ENCODE results near the gene RPL14.

The RPL14 gene

DNA sequence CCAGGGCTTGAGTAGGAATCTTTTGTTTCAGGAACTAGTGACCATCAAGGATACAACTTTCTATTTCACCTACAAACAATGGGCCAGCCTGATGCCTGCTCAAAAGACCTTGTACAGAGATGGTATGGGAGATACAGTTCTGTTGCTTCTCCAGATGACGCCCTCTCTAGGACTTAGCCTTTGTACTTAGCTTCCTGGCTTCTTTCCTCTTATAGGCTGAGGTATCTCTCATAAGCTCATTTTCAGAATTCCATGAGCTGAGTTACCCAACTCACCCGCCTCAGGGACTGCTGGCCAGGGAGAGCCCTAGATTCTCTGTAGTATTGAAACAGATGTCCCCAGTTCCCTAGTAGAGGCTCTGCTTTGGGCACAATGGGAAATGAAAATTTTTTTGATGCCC, 40.1 kb downstream of the RPL14 start:
- no peak for DNase-seq (ENCODE audit: low spot score)
- in situ Hi-C loops (cut with MboI; ENCODE audit: low pct_unique_long_range_greater_than_20kb, low sequenced_read_pairs, unreplicated experiment) = no loop called here
- TF ChIP-seq, protein P1, sequence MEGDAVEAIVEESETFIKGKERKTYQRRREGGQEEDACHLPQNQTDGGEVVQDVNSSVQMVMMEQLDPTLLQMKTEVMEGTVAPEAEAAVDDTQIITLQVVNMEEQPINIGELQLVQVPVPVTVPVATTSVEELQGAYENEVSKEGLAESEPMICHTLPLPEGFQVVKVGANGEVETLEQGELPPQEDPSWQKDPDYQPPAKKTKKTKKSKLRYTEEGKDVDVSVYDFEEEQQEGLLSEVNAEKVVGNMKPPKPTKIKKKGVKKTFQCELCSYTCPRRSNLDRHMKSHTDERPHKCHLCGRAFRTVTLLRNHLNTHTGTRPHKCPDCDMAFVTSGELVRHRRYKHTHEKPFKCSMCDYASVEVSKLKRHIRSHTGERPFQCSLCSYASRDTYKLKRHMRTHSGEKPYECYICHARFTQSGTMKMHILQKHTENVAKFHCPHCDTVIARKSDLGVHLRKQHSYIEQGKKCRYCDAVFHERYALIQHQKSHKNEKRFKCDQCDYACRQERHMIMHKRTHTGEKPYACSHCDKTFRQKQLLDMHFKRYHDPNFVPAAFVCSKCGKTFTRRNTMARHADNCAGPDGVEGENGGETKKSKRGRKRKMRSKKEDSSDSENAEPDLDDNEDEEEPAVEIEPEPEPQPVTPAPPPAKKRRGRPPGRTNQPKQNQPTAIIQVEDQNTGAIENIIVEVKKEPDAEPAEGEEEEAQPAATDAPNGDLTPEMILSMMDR (IDR thresholded peaks at IDR 0.05; ENCODE audit: extremely low read depth, insufficient read depth, missing control alignments) = no peak

DNA sequence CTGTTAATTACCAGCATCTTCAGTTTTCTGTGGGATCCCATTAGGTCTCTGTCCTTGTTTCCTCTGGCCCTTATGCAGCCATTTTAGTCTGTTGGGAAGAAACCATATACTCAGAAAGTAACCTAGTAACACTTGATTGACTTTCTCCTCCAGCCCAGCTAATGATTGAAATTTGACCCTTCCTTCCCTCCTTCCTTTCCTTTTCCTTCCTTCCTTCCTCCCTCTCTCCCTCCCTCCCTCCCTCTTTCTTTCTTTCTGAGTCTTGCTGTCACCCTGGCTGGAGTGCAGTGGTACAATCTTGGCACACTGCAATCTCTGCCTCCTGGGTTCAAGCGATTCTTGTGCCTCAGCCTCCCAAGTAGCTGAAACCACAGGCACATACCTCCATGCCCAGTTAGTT, 42.8 kb downstream of the RPL14 start:
- DNase-seq (ENCODE audit: low spot score) = no peak
- in situ Hi-C loops (cut with MboI; ENCODE audit: low pct_unique_long_range_greater_than_20kb, low sequenced_read_pairs, unreplicated experiment) = no loop called here
- TF ChIP-seq, protein P1 (IDR thresholded peaks at IDR 0.05; ENCODE audit: extremely low read depth, insufficient read depth, missing control alignments) = no peak

DNA sequence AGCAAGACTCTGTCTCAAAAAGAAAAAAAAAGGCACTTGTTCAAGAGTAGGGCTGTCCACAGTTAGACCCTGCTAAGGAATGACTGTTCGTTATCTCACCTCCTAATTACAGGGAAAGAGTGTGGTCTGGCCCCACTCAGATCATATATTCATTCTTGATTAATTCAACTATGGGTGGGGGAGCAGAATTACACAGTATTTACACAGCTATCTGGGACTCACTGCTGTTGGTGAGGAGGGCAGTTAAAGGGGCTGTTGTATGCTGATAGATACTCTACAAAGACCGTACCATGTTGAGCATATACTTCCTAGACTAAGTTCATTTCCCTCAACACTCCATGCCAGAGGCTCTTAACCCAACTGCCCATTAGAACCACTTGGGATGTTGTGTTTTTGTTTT, 44.9 kb downstream of the RPL14 start:
- in situ Hi-C loops (cut with MboI; ENCODE audit: low pct_unique_long_range_greater_than_20kb, low sequenced_read_pairs, unreplicated experiment) = no loop called here
- TF ChIP-seq, protein P1 (IDR thresholded peaks at IDR 0.05; ENCODE audit: extremely low read depth, insufficient read depth, missing control alignments) = no peak
- DNase-seq (ENCODE audit: low spot score) = no peak

DNA sequence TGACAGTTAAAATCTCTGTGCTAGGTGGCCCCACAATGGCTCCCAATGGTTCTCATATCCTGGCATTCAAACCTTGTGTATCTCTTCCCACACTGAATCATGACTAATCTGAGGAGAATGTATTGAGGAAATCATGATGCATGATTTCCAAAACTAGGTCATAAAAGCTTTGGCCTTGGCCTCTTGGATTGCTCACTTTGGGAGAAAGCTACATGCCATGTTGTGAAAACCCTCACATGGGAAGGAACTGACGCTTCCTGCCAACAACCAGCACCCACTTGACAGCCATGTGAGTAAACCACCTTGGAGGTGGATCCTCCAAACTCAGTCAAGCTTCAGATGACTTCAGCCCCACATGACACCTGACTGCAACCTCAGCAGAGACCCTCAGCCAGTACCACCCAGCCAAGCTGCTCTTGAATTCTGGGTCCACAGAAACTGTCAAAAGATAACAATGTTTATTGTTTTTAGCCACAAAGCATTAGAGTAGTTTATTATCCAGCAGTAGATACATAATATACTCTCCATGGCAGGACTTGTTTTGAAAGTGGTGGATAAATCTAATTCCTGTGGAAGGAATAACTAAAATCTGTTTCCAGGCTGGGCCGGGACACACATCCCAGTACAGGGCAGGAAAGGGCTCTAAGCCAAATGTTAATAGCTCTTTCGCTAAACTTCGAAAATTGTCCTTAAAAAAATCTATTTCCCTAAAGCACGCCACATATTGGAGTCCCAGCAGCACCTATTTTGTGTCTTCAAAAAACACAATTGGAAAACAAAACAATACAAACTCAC, 47.7 kb downstream of the RPL14 start:
- TF ChIP-seq, protein P1 (IDR thresholded peaks at IDR 0.05; ENCODE audit: extremely low read depth, insufficient read depth, missing control alignments) = no peak
- in situ Hi-C loops (cut with MboI; ENCODE audit: low pct_unique_long_range_greater_than_20kb, low sequenced_read_pairs, unreplicated experiment) = no loop called here
- DNase-seq (ENCODE audit: low spot score) = no peak

DNA sequence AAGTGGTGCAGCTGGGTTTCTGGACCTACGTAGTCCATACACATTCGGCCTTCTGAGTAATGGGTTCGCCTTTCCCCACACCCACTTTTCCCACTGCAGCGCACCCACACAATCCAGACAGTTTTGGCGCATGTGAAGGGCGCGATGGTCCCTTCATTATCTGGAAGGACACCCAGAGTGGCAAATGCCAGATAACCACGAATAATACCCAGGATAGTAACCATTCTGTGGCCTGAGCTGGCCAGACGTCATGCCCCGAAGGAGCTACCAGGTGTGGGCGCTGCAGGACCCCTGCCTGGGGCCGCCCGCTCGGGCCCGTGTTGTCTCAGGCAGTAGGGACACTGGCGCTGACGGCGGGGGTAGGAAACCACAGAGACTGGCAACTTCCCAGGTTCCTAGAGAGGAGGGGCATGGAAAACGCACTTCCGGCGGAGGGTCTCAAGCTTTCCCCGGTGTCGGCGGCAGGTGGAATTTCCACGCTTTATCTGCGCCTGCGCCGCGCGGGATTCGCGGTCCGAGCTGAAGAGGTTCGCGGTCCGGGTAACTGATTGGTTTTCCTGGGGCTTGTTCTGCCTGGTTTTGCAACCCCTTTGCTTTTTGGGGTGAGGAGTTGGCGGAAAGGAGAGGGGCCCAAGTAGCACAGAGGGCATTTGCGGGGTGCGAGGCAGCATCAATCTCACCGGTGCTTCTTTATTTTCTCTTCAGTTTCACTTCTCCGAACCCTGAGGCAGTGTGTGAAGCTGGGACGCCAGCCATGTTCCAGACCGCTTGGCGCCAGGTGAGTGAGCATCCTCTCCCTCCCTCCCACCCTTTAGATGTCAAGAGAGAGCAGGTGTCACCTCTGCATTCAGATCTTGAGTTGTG, 48.7 kb downstream of the RPL14 start, which contains the start of gene ZNF620:
ZNF620 (plus strand) TSS at position 441 of the 864 bp plus-strand sequence; CDS start at position 755, 314 bp downstream.
- in situ Hi-C loops (cut with MboI; ENCODE audit: low pct_unique_long_range_greater_than_20kb, low sequenced_read_pairs, unreplicated experiment) = no loop called here
- peak; percentile 66 for DNase-seq (ENCODE audit: low spot score)
- TF ChIP-seq, protein P1 (IDR thresholded peaks at IDR 0.05; ENCODE audit: extremely low read depth, insufficient read depth, missing control alignments) = peak; percentile 58

DNA sequence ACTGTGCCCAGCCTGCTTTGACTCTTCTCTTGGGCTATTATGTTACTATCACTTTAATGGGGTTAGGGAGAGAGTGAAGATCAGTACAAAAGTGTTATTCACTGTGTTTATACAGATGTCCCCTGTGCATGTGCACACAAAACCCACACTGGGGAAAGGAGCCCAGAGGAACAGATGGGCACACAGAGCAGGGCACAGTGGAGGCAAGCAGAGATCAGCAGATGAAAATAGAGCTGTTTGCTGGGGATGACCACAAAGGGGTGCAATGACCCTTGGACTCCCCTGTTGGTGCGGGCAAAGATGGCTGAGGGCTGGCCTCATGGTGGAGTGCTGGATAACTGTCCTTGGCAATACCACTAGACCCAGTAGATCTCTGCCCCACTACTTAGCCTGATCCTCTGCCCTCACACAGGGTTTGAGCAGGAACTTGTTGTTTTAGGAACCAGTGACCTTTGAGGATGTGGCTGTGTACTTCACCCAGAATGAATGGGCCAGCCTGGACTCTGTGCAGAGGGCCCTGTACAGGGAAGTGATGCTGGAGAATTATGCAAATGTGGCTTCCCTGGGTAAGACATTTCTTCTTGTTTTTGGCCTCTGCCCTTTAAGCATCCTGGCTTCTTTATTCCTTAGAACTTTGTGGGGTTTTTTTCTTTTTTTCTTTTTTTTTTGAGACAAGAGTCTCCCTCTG, 54.0 kb downstream of the RPL14 start:
- DNase-seq (ENCODE audit: low spot score) = no peak
- in situ Hi-C loops (cut with MboI; ENCODE audit: low pct_unique_long_range_greater_than_20kb, low sequenced_read_pairs, unreplicated experiment) = no loop called here
- TF ChIP-seq, protein P1 (IDR thresholded peaks at IDR 0.05; ENCODE audit: extremely low read depth, insufficient read depth, missing control alignments) = no peak
